ENCODE measurements around the gene WDR59. TPM values are rescaled to one million over a fixed set of nuclear protein-coding genes. Genes with fewer than 3 reads are reported as not detected.

Gene WDR59
- total RNA-seq, 4 donors from 2014 or later = 12.9 to 31.3 (median 19.5) TPM

GRCh38 chr16:74865922-74866598, 118.9 kb downstream of the WDR59 start:
- in situ Hi-C loops (cut with MboI; ENCODE audit: low sequenced_read_pairs in 4 of 4) = loop anchor here in 2 of 4 donors (10.0 to 25.0 kb wide), 2 partner anchors 154 to 161 kb away; partner anchors contain the start of gene MLKL (in 2 of the 2)
- Histone ChIP-seq H3K9me3 (no peaks in the 10 kb centered on the region), H3K27ac (no peak overlapping the region), H3K36me3 (no peaks in the 10 kb centered on the region), H3K4me3 (no peak overlapping the region), H3K27me3 (no peaks in the 10 kb centered on the region), H3K4me1 (no peaks in the 10 kb centered on the region)
- TF ChIP-seq CTCF (IDR thresholded peaks at IDR 0.05 in 4 of 5, conservative IDR thresholded peaks at IDR 0.05 in 1 of 5) = no peak
- TF ChIP-seq POLR2A (IDR thresholded peaks at IDR 0.05) = no peak
- DNase-seq = no peak
- ATAC-seq = no peak
- intact Hi-C loops (cut with DNase I; ENCODE audit: low total_unique reads) = no loop called here

- H3K27me3 ChIP-seq = peaks cover 0 to 3% (median 0%) of the 10 kb centered on the region in 3 donors
- H3K9me3 ChIP-seq = no peaks in the 10 kb centered on the region
- DNase-seq (no peak), ATAC-seq (no peak)
- H3K4me3 ChIP-seq = no peak overlapping the region
- in situ Hi-C loops (cut with MboI; ENCODE audit: low sequenced_read_pairs in 4 of 4) (loop anchor here in 3 of 4 donors (5.0 to 25.0 kb wide), 3 partner anchors 150 to 158 kb away; partner anchors contain the start of gene MLKL (in 2 of the 3)), intact Hi-C loops (cut with DNase I; ENCODE audit: low total_unique reads) (loop anchor here (1.0 to 5.0 kb wide), 2 partner anchors 50 to 153 kb away; no protein-coding TSS in a partner anchor)
- no peak overlapping the region for H3K27ac ChIP-seq
- no peaks in the 10 kb centered on the region for H3K4me1 ChIP-seq
- no peaks in the 10 kb centered on the region for H3K36me3 ChIP-seq
- peak; percentile 44 to 81 (median 66) for TF ChIP-seq CTCF (IDR thresholded peaks at IDR 0.05 in 4 of 5, conservative IDR thresholded peaks at IDR 0.05 in 1 of 5)
- TF ChIP-seq POLR2A (IDR thresholded peaks at IDR 0.05) = no peak
Observed at GRCh38 chr16:74862743-74863244, 122.1 kb downstream of the WDR59 start.

- Histone ChIP-seq H3K36me3 (no peaks in the 10 kb centered on the region), H3K4me3 (no peak overlapping the region), H3K4me1 (no peaks in the 10 kb centered on the region), H3K27ac (no peak overlapping the region), H3K27me3 (no peaks in the 10 kb centered on the region), H3K9me3 (no peaks in the 10 kb centered on the region)
- DNase-seq (no peak), ATAC-seq (no peak)
- TF ChIP-seq POLR2A (IDR thresholded peaks at IDR 0.05) = no peak
- no peak for TF ChIP-seq CTCF (IDR thresholded peaks at IDR 0.05 in 4 of 5, conservative IDR thresholded peaks at IDR 0.05 in 1 of 5)
- intact Hi-C loops (cut with DNase I; ENCODE audit: low total_unique reads) (no loop called here), in situ Hi-C loops (cut with MboI; ENCODE audit: low sequenced_read_pairs in 4 of 4) (loop anchor here in 2 of 4 donors (10.0 to 25.0 kb wide), 2 partner anchors 140 to 148 kb away; partner anchors contain the start of gene MLKL (in 2 of the 2))
Observed at GRCh38 chr16:74852500-74852875, 132.4 kb downstream of the WDR59 start.

GRCh38 chr16:74850027-74850426, 134.9 kb downstream of the WDR59 start:
- TF ChIP-seq POLR2A (IDR thresholded peaks at IDR 0.05) = no peak
- no peak for TF ChIP-seq CTCF (IDR thresholded peaks at IDR 0.05 in 4 of 5, conservative IDR thresholded peaks at IDR 0.05 in 1 of 5)
- no peaks in the 10 kb centered on the region for H3K36me3 ChIP-seq
- DNase-seq = no peak
- H3K9me3 ChIP-seq = no peaks in the 10 kb centered on the region
- intact Hi-C loops (cut with DNase I; ENCODE audit: low total_unique reads) = no loop called here
- in situ Hi-C loops (cut with MboI; ENCODE audit: low sequenced_read_pairs in 4 of 4) = loop anchor here in 2 of 4 donors (10.0 to 25.0 kb wide), 2 partner anchors 138 to 145 kb away; partner anchors contain the start of gene MLKL (in 2 of the 2)
- H3K4me1 ChIP-seq = no peaks in the 10 kb centered on the region
- no peak overlapping the region for H3K27ac ChIP-seq
- H3K4me3 ChIP-seq = no peak overlapping the region
- no peak for ATAC-seq
- H3K27me3 ChIP-seq = no peaks in the 10 kb centered on the region

Measured in gastrocnemius medialis (tissue), 4 donors.